HepG2 (cell line): Measurements from ENCODE around the gene MBD5. TPM values are rescaled to one million over a fixed set of nuclear protein-coding genes. Genes with fewer than 3 reads are reported as not detected.

Source experiments
- ATAC-seq: fragments of 200-7000 bp; cut with Tn5 transposase; 3 replicates; pipeline ENCODE4 v1.9.1; 2020; ENCODE audit warnings: mild to moderate bottlenecking, moderate library complexity
- BruUV-seq: library from RNA; stranded (reverse); fragments of 400-500 nt; replicated peaks from 2 replicates; lab custom pipeline; 2021; lab: Mats Ljungman, UMichigan
- CTCF ChIA-PET: fragments of 300-600 bp; formaldehyde crosslinking; extraction: SDS; loops from one replicate; lab custom pipeline; 2021; ENCODE audit warnings: low total read pairs, inconsistent platforms, low intra/inter-chr PET ratio; lab: Yijun Ruan, JAX
- POLR2A ChIA-PET: fragments of 350-600 bp; sonication (Branson Sonifier 250); formaldehyde crosslinking; loops from one replicate; lab custom pipeline; 2020; ENCODE audit warnings: antibody characterized with exemption, inconsistent platforms; lab: Yijun Ruan, JAX
- DNase-seq: peaks from one replicate; pipeline ENCODE4 v3.0.0-alpha.2; 2015; ENCODE audit warnings: low spot score
- FAIRE-seq: peaks from 3 replicates; lab custom pipeline; 2011; peaks lifted over from hg19 to GRCh38; lab: Jason Lieb, UNC
- H2AFZ ChIP-seq: one replicate; pipeline ENCODE4 v1.6.1; 2011; ENCODE audit warnings: low read length, inconsistent platforms
- H3K27ac ChIP-seq: fragments of 300-600 bp; 3 replicates; pipeline ENCODE4 v1.8.0; 2011; ENCODE audit warnings: mixed run types, mild to moderate bottlenecking, mixed read lengths, low read length, inconsistent platforms; ENCODE audit not compliant: insufficient read depth; ENCODE audit errors: extremely low read length
- H3K27me3 ChIP-seq, 2 experiments: fragments of 200-600 bp in 1 of 2; 2 replicates in 1 of 2; 3 replicates in 1 of 2; pipeline versions ENCODE4 v1.6.0 to v1.8.0; 2011; ENCODE audit warnings: low read length in 2 of 2, mild to moderate bottlenecking in 2 of 2, moderate library complexity in 2 of 2, inconsistent platforms in 1 of 2; ENCODE audit not compliant: insufficient read depth in 2 of 2, control insufficient read depth in 1 of 2
- H3K36me3 ChIP-seq, 2 experiments: fragments of 200-600 bp in 1 of 2; replicated peaks in 1 of 2; 2 replicates in 1 of 2; 3 replicates in 1 of 2; pipeline versions ENCODE4 v1.5.1 to v1.8.0; 2011; ENCODE audit warnings: low read length in 2 of 2, inconsistent platforms in 1 of 2; ENCODE audit not compliant: insufficient read depth in 2 of 2, control insufficient read depth in 1 of 2
- H3K4me1 ChIP-seq: 2 replicates; pipeline ENCODE4 v1.5.1; 2012; ENCODE audit warnings: low read length, inconsistent platforms; ENCODE audit not compliant: insufficient read depth
- H3K4me2 ChIP-seq: 2 replicates; pipeline ENCODE4 v1.6.0; 2011; ENCODE audit warnings: low read depth, low read length, inconsistent platforms
- H3K4me3 ChIP-seq, 3 experiments: fragments of 200-600 bp in 1 of 3; sonication (generic), shearing (Covaris generic) in 1 of 3; replicated peaks in 1 of 3; 2 replicates each; pipeline ENCODE4 v1.5.1; 2011 to 2016; ENCODE audit warnings: low read length in 3 of 3, inconsistent platforms in 2 of 3, low read depth in 2 of 3, mild to moderate bottlenecking in 2 of 3, control low read depth in 1 of 3, mixed read lengths in 1 of 3; ENCODE audit not compliant: insufficient read depth in 1 of 3
- H3K79me2 ChIP-seq: one replicate; pipeline ENCODE4 v1.6.1; 2011; ENCODE audit warnings: low read length, inconsistent platforms; ENCODE audit not compliant: insufficient read depth
- H3K9ac ChIP-seq: 2 replicates; pipeline ENCODE4 v1.6.0; 2011; ENCODE audit warnings: mild to moderate bottlenecking, low read depth, low read length, inconsistent platforms; ENCODE audit not compliant: insufficient read depth
- H3K9me3 ChIP-seq: 2 replicates; pipeline ENCODE4 v1.5.1; 2012; ENCODE audit warnings: mild to moderate bottlenecking, low read length
- H4K20me1 ChIP-seq: 2 replicates; pipeline ENCODE4 v1.6.0; 2011; ENCODE audit warnings: inconsistent platforms, mild to moderate bottlenecking, low read length, moderate library complexity; ENCODE audit not compliant: insufficient read depth
- BRF2 ChIP-seq: sonication (generic); formaldehyde crosslinking; IDR thresholded peaks from 2 replicates; pipeline ENCODE4 v1.8.1; 2022; ENCODE audit warnings: mild to moderate bottlenecking, missing genetic modification reagents
- CEBPZ ChIP-seq: IDR thresholded peaks from 2 replicates; pipeline ENCODE4 v1.6.1; 2012; ENCODE audit warnings: low read length, improper control_type of control experiment
- CHD2 ChIP-seq: IDR thresholded peaks from 2 replicates; pipeline ENCODE4 v1.6.1; 2011; ENCODE audit warnings: low read depth, low read length, improper control_type of control experiment
- JDP2 ChIP-seq: sonication (generic); formaldehyde crosslinking; IDR thresholded peaks from 2 replicates; pipeline ENCODE4 v1.8.1; 2022; ENCODE audit warnings: missing genetic modification reagents, borderline replicate concordance
- KMT2A ChIP-seq: sonication (generic); formaldehyde crosslinking; IDR thresholded peaks from 2 replicates; pipeline ENCODE4 v1.4.0; 2020; ENCODE audit warnings: missing genetic modification reagents
- MTA3 ChIP-seq: sonication (generic); formaldehyde crosslinking; IDR thresholded peaks from 2 replicates; pipeline ENCODE4 v1.4.0; 2020; ENCODE audit warnings: missing genetic modification reagents
- MYPOP ChIP-seq: sonication (generic); formaldehyde crosslinking; IDR thresholded peaks from 2 replicates; pipeline ENCODE4 v1.8.1; 2023; ENCODE audit warnings: mild to moderate bottlenecking, moderate library complexity, missing genetic modification reagents
- POLR2A ChIP-seq, 2 experiments: IDR thresholded peaks; 2 replicates each; pipeline ENCODE4 v1.6.1; 2011; ENCODE audit warnings: low read depth in 2 of 2, low read length in 2 of 2, mild to moderate bottlenecking in 1 of 2, moderate library complexity in 1 of 2; ENCODE audit not compliant: insufficient read depth in 1 of 2
- ZBED4 ChIP-seq: sonication (generic); formaldehyde crosslinking; IDR thresholded peaks from 2 replicates; pipeline ENCODE4 v1.4.0; 2020; ENCODE audit warnings: missing genetic modification reagents, borderline replicate concordance
- ZFP90 ChIP-seq: sonication (generic); formaldehyde crosslinking; IDR thresholded peaks from 2 replicates; pipeline ENCODE4 v1.8.0; 2022; ENCODE audit warnings: missing genetic modification reagents, mild to moderate bottlenecking, inconsistent platforms, borderline replicate concordance
- ZMAT3 ChIP-seq: sonication (generic); formaldehyde crosslinking; conservative IDR thresholded peaks from 2 replicates; pipeline ENCODE4 v1.7.0; 2021; ENCODE audit warnings: missing genetic modification reagents
- ZNF530 ChIP-seq: sonication (generic); formaldehyde crosslinking; IDR thresholded peaks from 2 replicates; pipeline ENCODE4 v1.5.0; 2020; ENCODE audit warnings: low read depth, mild to moderate bottlenecking, missing genetic modification reagents
- ZNF713 ChIP-seq: sonication (generic); formaldehyde crosslinking; IDR thresholded peaks from 2 replicates; pipeline ENCODE4 v1.4.0; 2020; ENCODE audit warnings: mild to moderate bottlenecking, missing genetic modification reagents
- ZNF746 ChIP-seq: sonication (generic); formaldehyde crosslinking; IDR thresholded peaks from 2 replicates; pipeline ENCODE4 v1.8.0; 2022; ENCODE audit warnings: mild to moderate bottlenecking, missing genetic modification reagents
- ZNF75D ChIP-seq: sonication (generic); formaldehyde crosslinking; IDR thresholded peaks from 2 replicates; pipeline ENCODE4 v1.8.1; 2023; ENCODE audit warnings: missing genetic modification reagents, mild to moderate bottlenecking, borderline replicate concordance
- WGBS: methylation state at CpG from one replicate; pipeline ENCODE4 v1.1.6; 2017; ENCODE audit warnings: low lambda C conversion rate; 5-methylcytosine and 5-hydroxymethylcytosine counted together
- in situ Hi-C: cut with HindIII; loops from 2 replicates; pipeline ENCODE4 v1.10.0; 2017; ENCODE audit warnings: low pct_unique_long_range_greater_than_20kb; ENCODE audit not compliant: extremely low pct_ligation_motif_present
- intact Hi-C: fragments of 100-400 bp; cut with micrococcal nuclease; formaldehyde crosslinking; loops from one replicate; pipeline ENCODE4 v1.10.0; 2022; ENCODE audit not compliant: unreplicated experiment
- polyA plus RNA-seq, 8 experiments: library from polyadenylated mRNA; depleted of rRNA in 3 of 8; stranded (reverse) in 7 of 8; unstranded in 1 of 8; fragments of >200 nt; fragmentation: Illumina TruSeq in 4 of 8; extraction: Trizol in 4 of 8; gene quantifications; 2 replicates each; pipeline versions ENCODE4 v1.2.1 to v1.2.3, GENCODE V29; 2011 to 2016; ENCODE audit warnings: low read depth in 4 of 8, missing spikeins in 1 of 8, mixed read lengths in 1 of 8; ENCODE audit not compliant: insufficient read depth in 1 of 8
- total RNA-seq, 5 experiments: library from RNA; depleted of rRNA; stranded (reverse); fragments of >200 nt; fragmentation: Illumina TruSeq; extraction: Trizol; gene quantifications; 2 replicates each; pipeline ENCODE4 v1.2.3, GENCODE V29; 2016; ENCODE audit warnings: low read depth in 1 of 5

The MBD5 gene
- total and polyA plus RNA-seq, 2 of the 13 experiments (the other 11 are each of a cell fraction or from before 2014, with no cell fraction given) = 13.5 to 26.4 TPM

- TF ChIP-seq CEBPZ = no peak
- TF ChIP-seq, all 625 proteins: peak for 0
Measured at GRCh38 chr2:148301362-148301761, 280.5 kb downstream of the MBD5 start (continued).

GRCh38 chr2:148302526-148302925, 281.6 kb downstream of the MBD5 start:
- H3K27ac ChIP-seq = no peak overlapping the region
- no TSS peak for BruUV-seq
- H3K36me3 ChIP-seq = no peaks in the 10 kb centered on the region
- POLR2A ChIA-PET = no interaction called here
- no peaks in the 10 kb centered on the region for H3K4me1 ChIP-seq
- no peaks in the 10 kb centered on the region for H3K27me3 ChIP-seq
- H3K9me3 ChIP-seq = no peaks in the 10 kb centered on the region
- intact Hi-C loops (no loop called here), in situ Hi-C loops (no loop called here)
- no peak overlapping the region for H2AFZ ChIP-seq
- no peaks in the 10 kb centered on the region for H3K79me2 ChIP-seq
- ATAC-seq (no peak), FAIRE-seq (no peak), DNase-seq (no peak)
- H3K4me2 ChIP-seq = no peak overlapping the region
- no peaks in the 10 kb centered on the region for H4K20me1 ChIP-seq
- H3K9ac ChIP-seq = no peak overlapping the region
- CTCF ChIA-PET = no interaction called here
- H3K4me3 ChIP-seq = no peak overlapping the region
- WGBS = 83% methylated on average over 4 of the region's 4 CpGs
- TF ChIP-seq CHD2 = no peak
- TF ChIP-seq KMT2A (CRISPR knock-in tag) = no peak
- TF ChIP-seq POLR2A (IDR thresholded peaks at IDR 0.05; ENCODE audit: insufficient read depth in 1 of 2, low read depth in 2 of 2, low read length in 2 of 2) = no peak
- no peak for TF ChIP-seq ZNF75D
- TF ChIP-seq ZFP90 (CRISPR knock-in tag) = no peak
- no peak for TF ChIP-seq ZNF746
- TF ChIP-seq ZNF713 (CRISPR knock-in tag) = no peak
- TF ChIP-seq MTA3 (CRISPR knock-in tag) = no peak
- no peak for TF ChIP-seq ZMAT3 (CRISPR knock-in tag)
- no peak for TF ChIP-seq JDP2 (CRISPR knock-in tag)
- TF ChIP-seq MYPOP (CRISPR knock-in tag) = no peak
- TF ChIP-seq ZNF530 (CRISPR knock-in tag) = no peak
- no peak for TF ChIP-seq ZBED4 (CRISPR knock-in tag)
- no peak for TF ChIP-seq BRF2 (CRISPR knock-in tag)
